ENCODE data around the gene GUSB.

DNA sequence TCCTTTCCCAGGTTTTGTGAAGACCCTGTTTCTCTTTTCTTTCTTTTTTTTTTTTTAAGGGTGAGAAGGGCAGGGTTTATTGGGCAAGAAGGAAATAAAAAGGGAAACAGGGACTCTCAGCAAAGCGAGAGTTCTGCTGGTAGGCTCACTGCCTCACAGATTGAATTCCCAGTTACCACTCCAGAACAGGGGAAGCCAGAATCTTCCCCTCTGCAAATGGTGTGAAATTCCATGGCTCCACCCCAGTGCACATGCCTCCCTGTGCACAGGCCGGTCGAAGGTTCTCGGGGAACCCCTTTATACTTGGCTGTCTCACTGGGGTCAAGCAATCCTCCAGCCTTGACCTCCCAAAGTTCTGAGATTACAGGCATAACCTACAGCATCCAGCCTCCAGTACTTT is 10.5 kb upstream of the GUSB start:
- no peak for TF ChIP-seq CREB5 (CRISPR knock-in tag; IDR thresholded peaks at IDR 0.05; ENCODE audit: low read depth)
- TF ChIP-seq ZNF8 (CRISPR knock-in tag; IDR thresholded peaks at IDR 0.05) = no peak
- no peak for TF ChIP-seq ARNTL (CRISPR knock-in tag; IDR thresholded peaks at IDR 0.05; ENCODE audit: borderline replicate concordance, low read depth)
- TF ChIP-seq SNAI2 (CRISPR knock-in tag; IDR thresholded peaks at IDR 0.05) = no peak
- no peak for TF ChIP-seq RARB (CRISPR knock-in tag; IDR thresholded peaks at IDR 0.05)
- TF ChIP-seq ZNF70 (CRISPR knock-in tag; IDR thresholded peaks at IDR 0.05) = no peak
- TF ChIP-seq PPARA (CRISPR knock-in tag; IDR thresholded peaks at IDR 0.05; ENCODE audit: borderline replicate concordance) = no peak
- no peak for TF ChIP-seq ESRRG (CRISPR knock-in tag; IDR thresholded peaks at IDR 0.05)
- TF ChIP-seq ZNF565 (CRISPR knock-in tag; conservative IDR thresholded peaks at IDR 0.05; ENCODE audit: low read depth) = no peak

Measured in SK-N-SH treated with all-trans-retinoic acid at 6 μM for 48 hours (cell line).